HG02678 (cell line): Measurements from ENCODE around the gene SP140.
A peak's percentile ranks its signal among the peaks of the same experiment; 100 is the strongest.
"Not testable (repeated sequence)": the region's sequence is repeated elsewhere in the genome, so short reads cannot be mapped to it uniquely, and the experiment has no call there.

Source experiments
- ATAC-seq: cut with Tn5 transposase; IDR thresholded peaks from one replicate; pipeline ENCODE4 v1.9.1; 2021; ENCODE audit warnings: mild to moderate bottlenecking, moderate library complexity; ENCODE audit not compliant: unreplicated experiment

The SP140 gene

DNA sequence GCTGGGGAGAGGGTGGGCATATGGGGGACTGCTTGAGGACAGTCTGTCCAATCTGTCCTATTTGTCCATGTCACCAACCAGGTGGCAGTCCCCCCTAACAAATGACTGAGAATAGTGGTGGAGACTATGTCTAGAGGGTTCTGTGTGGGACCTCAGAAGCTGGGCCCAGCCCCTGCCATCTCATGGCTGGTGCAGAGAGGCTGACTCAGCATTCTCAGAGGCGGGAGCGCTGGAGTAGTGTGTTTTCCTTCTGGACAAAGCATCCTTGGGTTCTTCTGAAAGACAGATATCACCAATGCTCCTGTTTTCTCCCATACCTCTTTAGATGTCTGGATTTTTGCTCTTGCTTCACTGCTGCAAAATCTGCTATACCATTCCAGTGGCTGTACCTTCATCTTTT, 57.4 kb downstream of the SP140 start:
- ATAC-seq: no peak

DNA sequence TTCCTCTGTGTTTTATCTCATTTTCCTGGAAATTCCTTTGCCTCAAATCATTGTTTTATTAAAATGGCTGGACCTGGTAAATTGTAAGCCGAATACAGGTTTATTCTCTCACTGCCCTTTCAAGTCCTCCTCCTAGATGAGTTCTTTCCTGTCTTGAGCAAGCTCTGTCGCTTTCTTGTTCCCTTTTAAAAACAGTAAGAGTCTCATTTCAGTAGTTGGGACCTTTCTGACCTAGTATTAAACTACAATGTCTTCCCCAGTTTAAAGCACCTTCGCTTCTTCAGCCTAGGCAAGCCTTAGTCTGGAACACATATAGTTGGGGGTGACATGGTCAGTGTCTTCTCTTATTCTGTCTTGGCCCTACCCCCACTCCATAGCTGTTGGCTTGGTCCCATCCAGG, 60.5 kb downstream of the SP140 start:
- no peak for ATAC-seq

GRCh38 chr2:230289311-230289710, 63.8 kb downstream of the SP140 start:
- not testable (repeated sequence) for ATAC-seq

DNA sequence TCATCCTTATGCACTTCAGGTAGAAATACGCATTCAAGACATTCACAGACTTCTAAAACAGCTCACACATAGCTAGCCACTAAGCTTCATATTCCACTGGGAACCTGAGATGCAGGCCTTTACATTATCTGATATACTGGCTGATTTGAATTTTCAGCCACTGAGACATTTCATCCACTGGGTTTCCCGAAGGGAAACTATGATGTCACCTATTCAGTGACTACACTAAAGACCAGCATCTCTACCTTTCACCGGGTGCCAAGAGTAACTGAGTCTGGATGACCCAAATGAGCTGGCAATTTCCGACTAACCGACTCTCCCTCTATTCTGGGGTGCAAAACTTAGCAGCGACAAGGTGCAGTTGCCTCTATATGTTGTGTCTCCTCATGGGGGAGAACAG, 69.7 kb downstream of the SP140 start:
- no peak for ATAC-seq

- ATAC-seq: no peak
Observed at GRCh38 chr2:230296917-230297316, 71.4 kb downstream of the SP140 start.

DNA sequence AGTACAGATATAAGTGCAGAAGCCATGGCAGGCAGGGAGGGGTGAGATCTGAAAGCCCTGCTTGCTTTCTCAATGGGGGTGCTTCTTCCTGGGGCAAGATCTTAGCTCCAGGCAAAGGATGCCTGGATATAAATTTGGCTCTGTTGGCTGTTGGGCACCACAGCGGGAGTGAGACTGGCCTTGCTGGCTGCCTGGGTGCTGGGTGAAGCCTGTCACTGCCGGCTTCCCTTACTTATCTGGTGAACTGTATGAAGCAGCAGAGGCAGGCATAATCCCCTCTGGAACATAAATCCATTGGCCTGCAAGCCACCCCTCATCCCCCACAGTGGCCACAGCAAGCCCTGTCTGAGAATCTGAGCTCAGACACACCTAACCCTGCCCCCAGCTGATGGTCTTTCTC, 74.1 kb downstream of the SP140 start:
- ATAC-seq: no peak

DNA sequence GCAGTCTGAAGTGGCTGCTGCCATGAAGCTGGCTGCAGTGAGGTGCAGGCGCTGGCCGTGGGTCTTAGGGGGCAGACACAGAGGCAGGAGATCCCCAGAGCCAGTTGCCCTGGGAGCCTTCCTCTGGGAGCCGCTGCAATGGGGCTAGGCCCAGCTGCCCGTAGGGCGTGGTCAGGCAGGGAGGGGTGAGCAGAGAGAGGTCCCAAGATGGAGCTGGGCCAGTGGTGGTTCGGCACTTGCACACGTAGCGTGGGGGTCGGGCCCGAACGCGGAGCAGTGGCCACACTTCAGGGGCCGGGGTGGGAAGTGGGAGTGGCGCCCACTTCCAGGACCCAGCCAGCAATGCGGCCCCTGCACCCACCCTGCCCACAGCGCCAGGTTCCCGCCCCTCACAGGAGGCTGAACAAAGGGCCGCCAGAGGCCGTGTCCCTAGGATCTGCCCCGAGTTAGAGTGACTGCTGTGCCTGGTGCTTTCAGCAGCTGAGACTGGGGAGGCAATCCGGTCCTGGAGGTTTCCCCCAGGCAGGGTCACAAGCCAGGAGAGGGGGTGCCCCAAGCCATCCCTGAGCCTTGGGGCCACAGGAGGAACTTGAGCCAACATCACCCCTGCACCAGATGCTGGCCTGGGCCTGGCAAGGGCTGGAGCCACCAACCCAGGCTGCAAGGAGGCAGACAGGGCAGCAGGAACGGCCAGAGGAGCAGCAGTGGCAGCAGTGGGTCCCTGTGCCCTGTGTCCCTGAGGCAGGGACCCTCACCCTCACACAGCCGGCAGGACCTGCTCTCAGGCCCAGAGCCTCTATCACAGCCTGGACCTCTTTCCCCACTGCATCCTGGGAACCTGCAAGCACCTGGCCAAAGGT, 80.1 kb downstream of the SP140 start:
- ATAC-seq: no peak

- ATAC-seq: no peak
Observed at GRCh38 chr2:230306474-230306873, 80.9 kb downstream of the SP140 start.

GRCh38 chr2:230307485-230307884, 81.9 kb downstream of the SP140 start:
- no peak for ATAC-seq

GRCh38 chr2:230308402-230309000, 83.0 kb downstream of the SP140 start:
- ATAC-seq: no peak

DNA sequence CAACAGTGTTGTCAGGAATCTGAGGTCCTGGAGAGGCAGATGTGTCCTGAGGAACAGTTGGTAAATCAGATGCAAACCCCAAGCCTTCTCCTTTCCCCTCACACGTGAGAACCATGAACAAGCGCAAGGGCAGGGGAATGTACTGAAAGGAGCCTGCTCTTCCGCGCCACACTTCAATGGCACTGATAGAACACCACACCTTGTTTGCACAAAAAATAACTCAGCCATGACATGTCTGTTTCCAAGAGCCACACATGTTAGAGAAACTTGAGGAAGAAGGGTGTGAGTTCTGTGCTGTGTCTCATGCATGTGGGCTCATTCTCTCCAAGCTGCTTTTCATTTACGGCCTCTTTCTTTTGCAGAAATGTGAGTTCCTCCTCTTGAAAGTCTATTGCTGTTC, 85.3 kb downstream of the SP140 start:
- not testable (repeated sequence) for ATAC-seq

GRCh38 chr2:230311634-230312033, 86.1 kb downstream of the SP140 start:
- not testable (repeated sequence) for ATAC-seq

DNA sequence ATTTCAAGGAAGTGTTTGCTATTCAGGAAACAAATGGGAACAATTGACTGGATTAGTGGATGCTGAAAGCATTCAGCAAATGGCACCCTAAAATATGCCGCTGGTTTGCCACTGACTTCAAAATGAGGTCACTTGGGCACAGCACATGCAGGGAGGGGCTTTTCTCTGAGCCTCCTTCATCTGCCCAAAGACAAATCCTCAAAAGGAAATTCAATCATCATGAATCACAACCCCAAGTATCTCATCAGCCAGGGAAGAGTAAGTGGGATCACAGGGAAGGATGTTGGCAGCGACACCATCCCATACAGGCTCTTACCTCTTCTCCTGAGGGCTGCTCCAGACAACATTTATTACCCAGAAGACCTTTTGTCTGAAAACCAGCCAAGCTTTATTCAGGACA, 87.1 kb downstream of the SP140 start:
- no peak for ATAC-seq

DNA sequence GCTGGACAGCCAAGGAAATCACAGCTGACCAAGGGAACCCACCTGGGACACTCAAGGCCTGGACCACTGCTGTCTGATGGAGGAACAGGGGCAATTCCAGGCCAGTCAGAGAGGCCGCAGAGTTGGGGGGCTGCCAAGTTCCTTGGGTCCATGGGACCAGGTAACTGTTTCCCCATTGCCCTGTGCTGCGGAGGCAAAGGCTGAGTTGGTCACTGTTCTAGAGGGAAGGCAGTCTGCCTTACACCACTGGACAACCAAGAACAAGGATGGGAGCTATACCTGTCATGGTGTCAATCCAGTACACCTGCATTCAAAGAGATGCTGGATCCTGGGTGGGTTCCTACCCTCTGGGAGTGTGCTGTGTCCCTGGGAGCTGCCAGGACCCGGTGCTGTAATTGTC, 91.8 kb downstream of the SP140 start:
- ATAC-seq: no peak

DNA sequence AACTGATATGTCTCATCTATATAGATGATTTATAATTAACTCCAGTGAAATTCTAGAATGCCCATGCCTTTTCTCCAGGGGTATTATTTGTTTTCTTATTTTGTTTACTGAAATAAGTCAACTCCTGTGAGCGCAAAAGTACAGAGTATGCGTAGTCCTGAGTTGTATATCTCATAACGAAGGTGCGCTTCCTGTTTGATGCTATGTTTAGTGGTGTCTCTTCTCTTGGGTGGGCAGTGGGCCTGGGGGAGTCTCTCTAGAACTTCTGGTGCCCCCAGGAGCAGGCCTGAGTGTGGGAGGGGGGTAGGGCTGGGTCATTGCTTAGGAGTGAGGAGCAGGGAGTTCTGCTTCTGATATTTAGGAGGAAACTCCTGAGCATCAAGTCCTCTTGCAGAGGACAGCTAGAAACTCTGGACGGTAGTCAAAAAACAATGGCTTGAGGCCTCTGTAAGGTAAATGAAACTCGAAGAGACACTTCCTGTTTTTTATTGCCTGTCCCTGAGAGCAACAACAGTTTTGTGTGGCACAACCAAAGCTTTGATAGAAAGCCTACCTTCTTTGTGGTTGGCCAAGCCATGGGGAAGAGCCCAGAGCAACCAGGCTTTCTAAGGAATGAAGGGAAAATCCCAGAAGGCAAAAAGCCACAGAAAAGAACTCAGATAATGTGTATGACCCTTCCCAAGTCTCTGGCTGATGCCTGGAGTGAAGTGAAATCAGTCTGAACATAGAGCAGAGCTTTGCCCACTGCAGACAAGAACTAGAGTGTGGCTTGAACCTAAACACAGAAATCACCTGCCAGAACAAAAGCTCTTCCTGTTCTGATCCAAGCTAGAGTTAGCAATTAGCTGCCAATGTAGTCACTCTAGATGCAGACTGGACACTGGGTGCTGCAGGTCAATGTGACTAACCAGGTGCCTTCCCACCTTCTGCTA, 92.9 kb downstream of the SP140 start:
- ATAC-seq: peak; percentile 43

GRCh38 chr2:230319211-230319862, 93.8 kb downstream of the SP140 start:
- peak; percentile 83 for ATAC-seq

DNA sequence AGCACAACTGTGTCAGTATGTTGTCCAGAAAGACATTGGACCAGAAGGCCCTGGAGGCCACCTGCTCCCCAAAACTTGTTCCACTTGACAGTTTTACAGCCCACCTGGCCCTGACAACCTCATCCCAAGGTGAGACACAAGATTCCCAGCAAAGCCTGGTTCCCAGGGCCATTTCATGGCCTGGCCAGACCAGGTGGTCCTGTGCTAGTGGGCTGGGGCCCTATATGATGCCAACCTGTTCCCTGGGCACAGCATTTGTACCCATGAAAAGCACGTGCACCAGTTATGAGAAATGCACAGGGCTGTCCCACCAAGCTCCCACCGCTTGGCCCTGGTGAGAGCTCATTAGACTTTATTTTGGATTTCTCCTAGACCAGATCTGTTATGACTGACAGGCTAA, 95.5 kb downstream of the SP140 start:
- ATAC-seq: no peak

DNA sequence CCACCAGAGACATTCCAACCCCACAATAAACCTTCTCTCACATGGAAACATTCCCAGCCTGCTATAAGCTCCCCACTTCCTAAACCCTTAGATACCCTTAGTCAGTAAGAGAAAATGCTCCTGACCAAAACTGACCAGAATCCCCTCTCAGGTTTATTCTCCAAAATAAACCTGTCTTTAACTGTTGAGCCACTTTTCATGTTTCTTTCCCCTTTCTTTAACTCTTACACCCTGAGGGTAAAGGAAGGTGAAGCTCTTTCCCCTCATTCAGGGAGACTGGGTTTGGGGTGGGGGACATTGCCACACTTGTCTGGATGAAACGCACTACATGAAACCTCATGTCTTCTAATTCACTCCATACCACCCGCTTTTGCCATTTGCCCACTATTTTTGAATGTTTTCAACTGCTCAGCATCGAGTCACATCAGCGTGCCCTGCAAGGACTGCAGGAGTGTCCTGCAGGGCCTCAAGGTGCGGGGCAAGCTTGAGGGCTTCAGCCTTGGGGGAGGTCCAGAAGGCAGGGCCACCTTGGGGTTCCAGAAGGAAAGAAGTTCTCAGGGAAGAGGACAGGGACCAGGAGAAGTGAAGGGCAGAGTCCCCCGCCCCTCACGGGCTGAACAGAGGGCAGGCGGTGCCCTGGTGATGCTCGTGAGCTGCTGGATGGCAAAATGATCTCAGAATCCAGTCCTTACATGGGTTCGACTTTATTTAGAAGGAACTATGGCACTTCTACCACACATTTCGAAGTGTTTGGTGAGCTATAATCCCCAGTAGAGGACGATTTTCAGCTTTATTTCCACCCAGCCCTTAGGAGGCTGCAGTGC, 97.2 kb downstream of the SP140 start:
- ATAC-seq: no peak

DNA sequence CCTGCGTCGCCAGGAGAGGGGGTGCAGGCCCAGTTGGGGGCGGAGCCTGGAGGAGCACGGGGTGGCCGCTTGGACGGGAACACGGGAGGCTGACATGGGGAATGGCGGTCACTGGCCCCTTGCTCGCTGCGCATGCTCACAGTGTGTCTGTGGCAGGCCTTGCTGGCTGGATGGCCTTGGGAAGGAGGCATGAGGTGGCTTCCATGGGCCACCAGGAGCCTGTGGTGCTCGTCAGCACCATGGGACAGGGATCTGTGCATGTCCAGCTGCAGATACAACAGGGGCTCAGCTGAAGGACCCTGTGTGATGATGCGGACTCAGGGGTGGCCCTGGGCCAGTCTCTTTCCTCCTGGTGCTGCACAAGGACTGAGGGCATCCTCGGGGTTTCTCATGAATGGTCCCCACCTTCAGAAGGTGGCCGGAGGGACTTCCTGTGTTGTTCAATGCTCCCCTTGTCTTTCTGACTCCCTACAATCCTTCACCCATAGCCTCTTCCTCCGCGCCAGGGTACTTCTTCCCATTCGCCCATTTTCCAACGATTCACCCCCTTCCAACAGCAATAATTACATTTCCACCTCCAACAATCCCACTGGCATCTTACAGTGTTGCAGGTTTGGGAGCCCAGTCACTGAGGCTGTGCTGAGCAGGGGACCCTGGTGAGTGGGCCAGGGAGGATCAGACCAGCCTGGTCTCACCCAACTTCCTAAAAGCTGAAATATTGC, 98.0 kb downstream of the SP140 start:
- ATAC-seq: no peak
